HepG2 (cell line): ENCODE data around the gene LYRM4. TPM values are rescaled to one million over a fixed set of nuclear protein-coding genes. Genes with fewer than 3 reads are reported as not detected.

Source experiments
- ATF7 ChIP-seq, 2 experiments: fragments of 450-650 bp in 1 of 2; sonication (generic) in 1 of 2; formaldehyde crosslinking in 1 of 2; IDR thresholded peaks; 2 replicates each; pipeline versions ENCODE4 v1.4.0 to v1.6.1; 2016 to 2020; ENCODE audit warnings: antibody characterized with exemption in 1 of 2, mild to moderate bottlenecking in 1 of 2, missing genetic modification reagents in 1 of 2
- CBFB ChIP-seq: sonication (generic); formaldehyde crosslinking; IDR thresholded peaks from 2 replicates; pipeline ENCODE4 v1.4.0; 2020; ENCODE audit warnings: missing genetic modification reagents
- CENPX ChIP-seq: sonication (generic); formaldehyde crosslinking; IDR thresholded peaks from 2 replicates; pipeline ENCODE4 v1.9.0; 2021; ENCODE audit warnings: mild to moderate bottlenecking, missing genetic modification reagents, moderate library complexity
- FLYWCH1 ChIP-seq: sonication (generic); formaldehyde crosslinking; IDR thresholded peaks from 2 replicates; pipeline ENCODE4 v1.8.1; 2023; ENCODE audit warnings: mild to moderate bottlenecking, missing genetic modification reagents
- HDAC6 ChIP-seq: fragments of 200-600 bp; sonication (generic); IDR thresholded peaks from 2 replicates; pipeline ENCODE4 v1.7.0; 2017; ENCODE audit warnings: mild to moderate bottlenecking, antibody characterized with exemption, low read length, low read depth
- HMGXB3 ChIP-seq: sonication (generic); formaldehyde crosslinking; IDR thresholded peaks from 2 replicates; pipeline ENCODE4 v1.4.0; 2020; ENCODE audit warnings: missing genetic modification reagents, borderline replicate concordance
- ONECUT2 ChIP-seq: sonication (generic); formaldehyde crosslinking; IDR thresholded peaks from 2 replicates; pipeline ENCODE4 v1.4.0; 2020; ENCODE audit warnings: missing genetic modification reagents
- REST ChIP-seq, 2 experiments: IDR thresholded peaks; 2 replicates each; pipeline ENCODE4 v1.6.1; 2011 to 2012; ENCODE audit warnings: low read length in 2 of 2, borderline replicate concordance in 1 of 2, low read depth in 1 of 2, mild to moderate bottlenecking in 1 of 2, moderate library complexity in 1 of 2
- SNAPC2 ChIP-seq: sonication (generic); formaldehyde crosslinking; IDR thresholded peaks from 2 replicates; pipeline ENCODE4 v1.8.1; 2022; ENCODE audit warnings: mild to moderate bottlenecking, missing genetic modification reagents
- TRIM24 ChIP-seq: sonication (generic); formaldehyde crosslinking; IDR thresholded peaks from 2 replicates; pipeline ENCODE4 v1.8.0; 2022; ENCODE audit warnings: mild to moderate bottlenecking, missing genetic modification reagents
- ZFP37 ChIP-seq: sonication (generic); formaldehyde crosslinking; IDR thresholded peaks from 2 replicates; pipeline ENCODE4 v1.4.0; 2020; ENCODE audit warnings: missing genetic modification reagents, borderline replicate concordance
- ZKSCAN8 ChIP-seq: IDR thresholded peaks from 2 replicates; pipeline ENCODE4 v1.6.1; 2016; ENCODE audit warnings: borderline replicate concordance, missing genetic modification reagents, missing compliant biosample characterization
- ZMYM2 ChIP-seq: sonication (generic); formaldehyde crosslinking; IDR thresholded peaks from 2 replicates; pipeline ENCODE4 v1.8.0; 2022; ENCODE audit warnings: mild to moderate bottlenecking, missing genetic modification reagents
- ZNF598 ChIP-seq: sonication (generic); formaldehyde crosslinking; IDR thresholded peaks from 2 replicates; pipeline ENCODE4 v1.5.1; 2020; ENCODE audit warnings: mild to moderate bottlenecking, missing genetic modification reagents, borderline replicate concordance
- polyA plus RNA-seq, 8 experiments: library from polyadenylated mRNA; depleted of rRNA in 3 of 8; stranded (reverse) in 7 of 8; unstranded in 1 of 8; fragments of >200 nt; fragmentation: Illumina TruSeq in 4 of 8; extraction: Trizol in 4 of 8; gene quantifications; 2 replicates each; pipeline versions ENCODE4 v1.2.1 to v1.2.3, GENCODE V29; 2011 to 2016; ENCODE audit warnings: low read depth in 4 of 8, missing spikeins in 1 of 8, mixed read lengths in 1 of 8; ENCODE audit not compliant: insufficient read depth in 1 of 8
- total RNA-seq, 5 experiments: library from RNA; depleted of rRNA; stranded (reverse); fragments of >200 nt; fragmentation: Illumina TruSeq; extraction: Trizol; gene quantifications; 2 replicates each; pipeline ENCODE4 v1.2.3, GENCODE V29; 2016; ENCODE audit warnings: low read depth in 1 of 5
- TF ChIP-seq, protein P1 (sequence below): sonication (generic); formaldehyde crosslinking; IDR thresholded peaks from 2 replicates; pipeline ENCODE4 v1.9.0; 2021; ENCODE audit warnings: missing genetic modification reagents, mild to moderate bottlenecking, borderline replicate concordance

Gene LYRM4
- total and polyA plus RNA-seq, 2 of the 13 experiments (the other 11 are each of a cell fraction or from before 2014, with no cell fraction given), result 64.6 to 67.5 TPM

DNA sequence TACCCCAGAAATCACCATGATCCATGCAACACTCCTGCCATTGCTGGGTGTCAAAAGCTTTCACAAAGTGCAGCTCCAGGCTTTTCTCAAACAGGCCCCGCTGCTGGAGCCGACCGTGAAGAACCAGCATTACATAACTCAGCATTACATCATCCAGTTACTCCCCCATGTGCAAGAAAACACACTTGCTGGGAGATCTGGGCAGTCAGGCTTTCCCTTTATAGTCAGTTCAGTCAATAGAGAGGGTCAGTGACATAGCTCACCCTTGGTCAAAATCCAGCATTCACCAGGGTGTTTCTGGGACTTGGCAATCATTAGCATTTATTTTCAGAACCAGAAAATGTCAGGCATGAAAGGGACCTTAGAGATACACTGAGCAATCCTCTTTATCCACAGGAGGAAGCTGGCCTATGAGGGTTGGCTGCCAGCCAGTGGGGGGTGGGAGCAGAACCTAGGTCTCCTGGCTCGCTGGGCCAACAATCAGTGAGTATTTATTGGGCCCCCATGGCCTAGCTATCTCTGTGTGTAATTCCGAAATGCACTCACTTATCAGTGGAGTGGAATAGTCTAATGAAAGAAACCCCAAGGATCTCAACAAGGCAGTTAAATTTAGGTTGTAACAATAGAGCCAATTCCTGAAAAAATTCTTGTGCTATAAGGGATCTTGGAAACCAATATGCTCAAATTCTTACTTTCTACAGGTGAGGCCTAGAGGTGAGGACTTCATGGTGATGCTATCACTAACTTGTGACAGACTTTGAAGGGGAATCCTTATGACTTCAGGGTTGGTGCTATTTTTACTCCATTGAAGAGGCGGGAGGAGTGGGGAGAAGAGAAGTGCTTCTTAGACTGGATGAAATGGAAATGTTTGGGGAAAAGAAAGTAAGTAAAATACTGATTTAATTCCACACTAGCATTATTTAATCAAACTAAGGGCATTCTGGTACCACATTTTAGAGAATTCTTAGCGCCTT lies 54.6 kb downstream of the LYRM4 start (continued):
- TF ChIP-seq REST (IDR thresholded peaks at IDR 0.05; ENCODE audit: borderline replicate concordance in 1 of 2, low read depth in 1 of 2, low read length in 2 of 2), result peak in 1 of 2 experiments; percentile 33; a peak in 1 of 4 replicates
- TF ChIP-seq ZNF598 (CRISPR knock-in tag), result peak; percentile 56; the same call in 1 of the 2 replicates
- no peak for TF ChIP-seq CBFB
- TF ChIP-seq ONECUT2, result 0 out of 2 replicates have a peak, but pooled peaks have one; percentile 7
- TF ChIP-seq ATF7 (IDR thresholded peaks at IDR 0.05), result peak; percentile 90
- TF ChIP-seq ATF7 (CRISPR knock-in tag; IDR thresholded peaks at IDR 0.05), result peak; percentile 100
- no peak for TF ChIP-seq HDAC6
- TF ChIP-seq, protein P1, sequence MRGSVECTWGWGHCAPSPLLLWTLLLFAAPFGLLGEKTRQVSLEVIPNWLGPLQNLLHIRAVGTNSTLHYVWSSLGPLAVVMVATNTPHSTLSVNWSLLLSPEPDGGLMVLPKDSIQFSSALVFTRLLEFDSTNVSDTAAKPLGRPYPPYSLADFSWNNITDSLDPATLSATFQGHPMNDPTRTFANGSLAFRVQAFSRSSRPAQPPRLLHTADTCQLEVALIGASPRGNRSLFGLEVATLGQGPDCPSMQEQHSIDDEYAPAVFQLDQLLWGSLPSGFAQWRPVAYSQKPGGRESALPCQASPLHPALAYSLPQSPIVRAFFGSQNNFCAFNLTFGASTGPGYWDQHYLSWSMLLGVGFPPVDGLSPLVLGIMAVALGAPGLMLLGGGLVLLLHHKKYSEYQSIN, result no peak
- TF ChIP-seq ZMYM2, result peak; percentile 71; the same call in 1 of the 2 replicates
- TF ChIP-seq SNAPC2 (CRISPR knock-in tag), result peak; percentile 98
- peak; percentile 80; the same call in 1 of the 2 replicates for TF ChIP-seq ZFP37 (CRISPR knock-in tag)
- TF ChIP-seq CENPX, result no peak
- no peak for TF ChIP-seq FLYWCH1
- peak; percentile 87 for TF ChIP-seq HMGXB3 (CRISPR knock-in tag)
- TF ChIP-seq ZKSCAN8, result peak; percentile 76; the same call in 1 of the 2 replicates
- no peak for TF ChIP-seq TRIM24 (CRISPR knock-in tag)
